Measurements from ENCODE around the gene CD69.

CD69 gene

GRCh38 chr12:9724023-9724422 lies 36.7 kb downstream of the CD69 start:
- no peak for ATAC-seq
- TF ChIP-seq ARNTL (CRISPR knock-in tag; IDR thresholded peaks at IDR 0.05; ENCODE audit: borderline replicate concordance, low read depth) (no peak), SNAI2 (CRISPR knock-in tag; IDR thresholded peaks at IDR 0.05) (no peak), ZFP3 (CRISPR knock-in tag; IDR thresholded peaks at IDR 0.05) (no peak), ESRRG (CRISPR knock-in tag; IDR thresholded peaks at IDR 0.05) (no peak), TCF4 (CRISPR knock-in tag; IDR thresholded peaks at IDR 0.05; ENCODE audit: borderline replicate concordance) (no peak), CSDC2 (CRISPR knock-in tag; IDR thresholded peaks at IDR 0.05) (no peak), ZNF70 (CRISPR knock-in tag; IDR thresholded peaks at IDR 0.05) (no peak), BACH2 (CRISPR knock-in tag; IDR thresholded peaks at IDR 0.05; ENCODE audit: borderline replicate concordance) (no peak), ZNF565 (CRISPR knock-in tag; conservative IDR thresholded peaks at IDR 0.05; ENCODE audit: low read depth) (no peak), ZNF8 (CRISPR knock-in tag; IDR thresholded peaks at IDR 0.05) (no peak), TOX (CRISPR knock-in tag; IDR thresholded peaks at IDR 0.05; ENCODE audit: borderline replicate concordance) (no peak), RARB (CRISPR knock-in tag; IDR thresholded peaks at IDR 0.05) (no peak), ZC3H10 (CRISPR knock-in tag; IDR thresholded peaks at IDR 0.05) (no peak), ZFP30 (CRISPR knock-in tag; IDR thresholded peaks at IDR 0.05) (no peak)
- TF ChIP-seq, protein P1, sequence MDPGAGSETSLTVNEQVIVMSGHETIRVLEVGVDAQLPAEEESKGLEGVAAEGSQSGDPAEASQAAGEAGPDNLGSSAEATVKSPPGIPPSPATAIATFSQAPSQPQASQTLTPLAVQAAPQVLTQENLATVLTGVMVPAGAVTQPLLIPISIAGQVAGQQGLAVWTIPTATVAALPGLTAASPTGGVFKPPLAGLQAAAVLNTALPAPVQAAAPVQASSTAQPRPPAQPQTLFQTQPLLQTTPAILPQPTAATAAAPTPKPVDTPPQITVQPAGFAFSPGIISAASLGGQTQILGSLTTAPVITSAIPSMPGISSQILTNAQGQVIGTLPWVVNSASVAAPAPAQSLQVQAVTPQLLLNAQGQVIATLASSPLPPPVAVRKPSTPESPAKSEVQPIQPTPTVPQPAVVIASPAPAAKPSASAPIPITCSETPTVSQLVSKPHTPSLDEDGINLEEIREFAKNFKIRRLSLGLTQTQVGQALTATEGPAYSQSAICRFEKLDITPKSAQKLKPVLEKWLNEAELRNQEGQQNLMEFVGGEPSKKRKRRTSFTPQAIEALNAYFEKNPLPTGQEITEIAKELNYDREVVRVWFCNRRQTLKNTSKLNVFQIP (CRISPR knock-in tag; IDR thresholded peaks at IDR 0.05; ENCODE audit: borderline replicate concordance, low read depth): no peak
- TF ChIP-seq, protein P2, sequence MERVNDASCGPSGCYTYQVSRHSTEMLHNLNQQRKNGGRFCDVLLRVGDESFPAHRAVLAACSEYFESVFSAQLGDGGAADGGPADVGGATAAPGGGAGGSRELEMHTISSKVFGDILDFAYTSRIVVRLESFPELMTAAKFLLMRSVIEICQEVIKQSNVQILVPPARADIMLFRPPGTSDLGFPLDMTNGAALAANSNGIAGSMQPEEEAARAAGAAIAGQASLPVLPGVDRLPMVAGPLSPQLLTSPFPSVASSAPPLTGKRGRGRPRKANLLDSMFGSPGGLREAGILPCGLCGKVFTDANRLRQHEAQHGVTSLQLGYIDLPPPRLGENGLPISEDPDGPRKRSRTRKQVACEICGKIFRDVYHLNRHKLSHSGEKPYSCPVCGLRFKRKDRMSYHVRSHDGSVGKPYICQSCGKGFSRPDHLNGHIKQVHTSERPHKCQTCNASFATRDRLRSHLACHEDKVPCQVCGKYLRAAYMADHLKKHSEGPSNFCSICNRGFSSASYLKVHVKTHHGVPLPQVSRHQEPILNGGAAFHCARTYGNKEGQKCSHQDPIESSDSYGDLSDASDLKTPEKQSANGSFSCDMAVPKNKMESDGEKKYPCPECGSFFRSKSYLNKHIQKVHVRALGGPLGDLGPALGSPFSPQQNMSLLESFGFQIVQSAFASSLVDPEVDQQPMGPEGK (CRISPR knock-in tag; IDR thresholded peaks at IDR 0.05; ENCODE audit: borderline replicate concordance): no peak
- TF ChIP-seq, protein P3, sequence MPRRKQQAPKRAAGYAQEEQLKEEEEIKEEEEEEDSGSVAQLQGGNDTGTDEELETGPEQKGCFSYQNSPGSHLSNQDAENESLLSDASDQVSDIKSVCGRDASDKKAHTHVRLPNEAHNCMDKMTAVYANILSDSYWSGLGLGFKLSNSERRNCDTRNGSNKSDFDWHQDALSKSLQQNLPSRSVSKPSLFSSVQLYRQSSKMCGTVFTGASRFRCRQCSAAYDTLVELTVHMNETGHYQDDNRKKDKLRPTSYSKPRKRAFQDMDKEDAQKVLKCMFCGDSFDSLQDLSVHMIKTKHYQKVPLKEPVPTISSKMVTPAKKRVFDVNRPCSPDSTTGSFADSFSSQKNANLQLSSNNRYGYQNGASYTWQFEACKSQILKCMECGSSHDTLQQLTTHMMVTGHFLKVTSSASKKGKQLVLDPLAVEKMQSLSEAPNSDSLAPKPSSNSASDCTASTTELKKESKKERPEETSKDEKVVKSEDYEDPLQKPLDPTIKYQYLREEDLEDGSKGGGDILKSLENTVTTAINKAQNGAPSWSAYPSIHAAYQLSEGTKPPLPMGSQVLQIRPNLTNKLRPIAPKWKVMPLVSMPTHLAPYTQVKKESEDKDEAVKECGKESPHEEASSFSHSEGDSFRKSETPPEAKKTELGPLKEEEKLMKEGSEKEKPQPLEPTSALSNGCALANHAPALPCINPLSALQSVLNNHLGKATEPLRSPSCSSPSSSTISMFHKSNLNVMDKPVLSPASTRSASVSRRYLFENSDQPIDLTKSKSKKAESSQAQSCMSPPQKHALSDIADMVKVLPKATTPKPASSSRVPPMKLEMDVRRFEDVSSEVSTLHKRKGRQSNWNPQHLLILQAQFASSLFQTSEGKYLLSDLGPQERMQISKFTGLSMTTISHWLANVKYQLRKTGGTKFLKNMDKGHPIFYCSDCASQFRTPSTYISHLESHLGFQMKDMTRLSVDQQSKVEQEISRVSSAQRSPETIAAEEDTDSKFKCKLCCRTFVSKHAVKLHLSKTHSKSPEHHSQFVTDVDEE (CRISPR knock-in tag; IDR thresholded peaks at IDR 0.05): no peak
- TF ChIP-seq, protein P4, sequence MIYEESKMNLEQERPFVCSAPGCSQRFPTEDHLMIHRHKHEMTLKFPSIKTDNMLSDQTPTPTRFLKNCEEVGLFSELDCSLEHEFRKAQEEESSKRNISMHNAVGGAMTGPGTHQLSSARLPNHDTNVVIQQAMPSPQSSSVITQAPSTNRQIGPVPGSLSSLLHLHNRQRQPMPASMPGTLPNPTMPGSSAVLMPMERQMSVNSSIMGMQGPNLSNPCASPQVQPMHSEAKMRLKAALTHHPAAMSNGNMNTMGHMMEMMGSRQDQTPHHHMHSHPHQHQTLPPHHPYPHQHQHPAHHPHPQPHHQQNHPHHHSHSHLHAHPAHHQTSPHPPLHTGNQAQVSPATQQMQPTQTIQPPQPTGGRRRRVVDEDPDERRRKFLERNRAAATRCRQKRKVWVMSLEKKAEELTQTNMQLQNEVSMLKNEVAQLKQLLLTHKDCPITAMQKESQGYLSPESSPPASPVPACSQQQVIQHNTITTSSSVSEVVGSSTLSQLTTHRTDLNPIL (CRISPR knock-in tag; IDR thresholded peaks at IDR 0.05; ENCODE audit: low read depth): no peak

DNA sequence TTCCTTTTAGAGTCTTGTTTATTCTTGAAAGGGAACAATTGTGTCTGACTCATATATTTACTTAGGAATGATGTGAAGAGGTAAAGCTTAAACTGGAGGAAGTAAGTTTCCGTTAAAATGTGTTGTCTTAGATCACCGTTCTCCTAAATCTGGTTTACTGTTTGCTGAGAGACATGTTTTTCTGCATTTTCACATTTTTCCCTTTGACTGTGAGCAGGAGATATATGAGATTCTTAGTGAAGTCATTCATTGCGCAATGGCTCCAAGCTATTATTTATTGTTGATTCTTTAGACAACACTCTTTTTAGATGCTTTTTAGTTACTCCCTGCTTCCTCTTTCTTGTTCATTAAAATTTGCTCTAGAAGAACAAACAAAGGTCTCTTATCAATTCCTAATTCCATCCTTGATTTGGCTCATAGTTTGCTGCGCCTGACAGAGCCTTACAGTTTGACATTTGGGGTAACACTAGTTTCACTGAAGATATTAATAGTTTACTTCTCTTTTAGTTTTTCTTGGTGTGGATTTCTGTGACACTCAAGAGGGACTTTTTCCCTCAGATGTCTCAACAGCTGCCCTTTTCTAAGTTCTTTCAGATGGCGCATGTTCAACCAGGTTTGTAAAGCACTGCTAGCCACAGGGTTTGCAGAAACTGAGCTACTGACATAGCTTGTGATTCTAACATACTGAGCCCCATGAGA lies 39.2 kb downstream of the CD69 start:
- no peak for ATAC-seq
- TF ChIP-seq CSDC2 (CRISPR knock-in tag; IDR thresholded peaks at IDR 0.05) (no peak), TCF4 (CRISPR knock-in tag; IDR thresholded peaks at IDR 0.05; ENCODE audit: borderline replicate concordance) (no peak), BACH2 (CRISPR knock-in tag; IDR thresholded peaks at IDR 0.05; ENCODE audit: borderline replicate concordance) (no peak), TOX (CRISPR knock-in tag; IDR thresholded peaks at IDR 0.05; ENCODE audit: borderline replicate concordance) (no peak), ZNF8 (CRISPR knock-in tag; IDR thresholded peaks at IDR 0.05) (no peak), GLIS3 (CRISPR knock-in tag; IDR thresholded peaks at IDR 0.05) (no peak), SNAI2 (CRISPR knock-in tag; IDR thresholded peaks at IDR 0.05) (no peak), ZFP30 (CRISPR knock-in tag; IDR thresholded peaks at IDR 0.05) (no peak), ISL1 (CRISPR knock-in tag; IDR thresholded peaks at IDR 0.05) (no peak), RARB (CRISPR knock-in tag; IDR thresholded peaks at IDR 0.05) (no peak), ZNF565 (CRISPR knock-in tag; conservative IDR thresholded peaks at IDR 0.05; ENCODE audit: low read depth) (no peak), OSR1 (CRISPR knock-in tag; IDR thresholded peaks at IDR 0.05) (no peak)
- TF ChIP-seq, protein P1 (CRISPR knock-in tag; IDR thresholded peaks at IDR 0.05; ENCODE audit: borderline replicate concordance, low read depth): no peak
- TF ChIP-seq, protein P2 (CRISPR knock-in tag; IDR thresholded peaks at IDR 0.05; ENCODE audit: borderline replicate concordance): no peak

All from SK-N-SH treated with all-trans-retinoic acid at 6 μM for 48 hours (cell line).